ENCODE data around the gene DXO.

DXO gene

GRCh38 chr6:31971279-31971992, 502 bp downstream of the DXO start:
- peak overlapping the region; percentile 96 for H3K4me3 ChIP-seq (ENCODE audit: low read depth, low read length)
- no peak for TF ChIP-seq CTCF (IDR thresholded peaks at IDR 0.05; ENCODE audit: low read depth, low read length, missing control alignments)
- DNase-seq (ENCODE audit: low read depth): no peak

DNA sequence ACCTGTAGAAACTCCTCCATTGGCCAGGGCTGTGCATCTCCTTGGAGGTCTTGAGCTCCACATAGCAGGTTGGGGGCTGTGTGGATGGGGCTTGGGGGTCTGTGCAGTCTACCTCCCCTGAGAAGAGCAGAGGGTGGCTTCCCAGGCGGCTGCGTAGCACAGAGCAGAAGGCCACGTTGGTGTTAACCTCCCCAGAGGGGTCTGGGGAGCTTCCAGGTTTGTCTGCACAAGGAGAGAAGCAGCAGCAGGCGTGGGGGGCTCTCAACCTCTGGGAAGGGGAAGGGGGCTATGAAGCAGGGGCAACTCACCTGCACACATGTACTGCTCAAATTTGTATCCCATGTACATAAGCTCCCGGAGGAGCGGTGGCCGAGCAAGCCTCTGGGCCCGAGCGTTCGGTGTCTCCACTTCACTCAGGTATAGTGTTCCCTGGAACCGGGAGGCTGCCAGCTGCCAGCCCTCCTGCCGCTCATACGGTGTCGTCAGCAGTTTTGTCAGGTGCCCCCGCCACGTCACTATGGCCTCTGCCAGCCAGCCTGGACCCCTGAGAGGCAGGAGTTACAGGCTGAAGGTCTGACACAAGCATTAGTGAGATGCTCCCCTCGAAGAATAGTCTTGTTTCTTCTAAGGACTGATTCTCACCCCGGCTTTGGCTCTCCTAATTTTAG, 1.2 kb downstream of the DXO start:
- H3K4me3 ChIP-seq (ENCODE audit: low read depth, low read length): peak overlapping the region; percentile 96
- DNase-seq (ENCODE audit: low read depth): no peak
- no peak for TF ChIP-seq CTCF (IDR thresholded peaks at IDR 0.05; ENCODE audit: low read depth, low read length, missing control alignments)

DNA sequence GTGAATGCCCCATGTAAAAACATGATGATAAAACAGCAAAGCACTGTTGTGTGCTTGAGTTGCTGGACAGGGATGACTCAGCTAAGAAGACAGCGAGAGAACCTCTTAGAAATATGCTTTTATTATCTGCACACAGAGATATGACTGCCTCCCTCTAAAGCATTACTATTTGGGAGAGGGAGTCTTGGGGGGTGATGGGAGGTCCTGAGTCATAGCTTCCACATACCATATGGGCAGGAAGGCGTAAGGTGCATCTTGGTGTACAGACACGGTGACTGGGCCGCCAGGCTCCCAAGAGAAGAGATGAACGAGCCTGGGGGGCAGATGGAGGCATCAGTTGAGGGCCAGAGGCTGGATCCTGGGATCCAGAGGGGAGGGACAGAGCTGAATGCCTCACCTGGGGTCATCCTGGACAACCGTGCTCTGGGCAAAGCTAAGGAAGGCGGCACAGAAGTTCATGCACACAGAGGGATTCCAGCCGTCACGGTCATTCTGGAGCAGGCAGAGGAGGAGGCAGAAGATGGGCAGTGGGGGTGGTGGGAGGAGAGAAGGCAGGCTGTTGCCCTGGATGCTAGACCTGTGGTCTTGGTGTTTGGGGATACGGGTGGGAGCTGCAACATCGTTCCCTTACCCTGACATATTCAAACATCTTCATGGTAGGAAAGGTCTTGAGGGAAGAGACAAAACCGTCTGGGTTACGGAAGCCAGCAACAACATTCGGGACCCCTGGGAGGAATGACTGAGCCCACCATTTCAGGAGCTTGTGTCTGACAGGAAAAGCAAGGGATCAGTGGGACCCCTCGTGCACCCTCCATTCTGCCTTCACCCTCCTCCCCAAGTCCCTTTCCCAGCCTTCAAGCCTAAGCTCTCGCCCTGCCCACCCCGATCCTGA, 2.0 kb downstream of the DXO start:
- TF ChIP-seq CTCF (IDR thresholded peaks at IDR 0.05; ENCODE audit: low read depth, low read length, missing control alignments): no peak
- H3K4me3 ChIP-seq (ENCODE audit: low read depth, low read length): no peak overlapping the region
- DNase-seq (ENCODE audit: low read depth): no peak

DNA sequence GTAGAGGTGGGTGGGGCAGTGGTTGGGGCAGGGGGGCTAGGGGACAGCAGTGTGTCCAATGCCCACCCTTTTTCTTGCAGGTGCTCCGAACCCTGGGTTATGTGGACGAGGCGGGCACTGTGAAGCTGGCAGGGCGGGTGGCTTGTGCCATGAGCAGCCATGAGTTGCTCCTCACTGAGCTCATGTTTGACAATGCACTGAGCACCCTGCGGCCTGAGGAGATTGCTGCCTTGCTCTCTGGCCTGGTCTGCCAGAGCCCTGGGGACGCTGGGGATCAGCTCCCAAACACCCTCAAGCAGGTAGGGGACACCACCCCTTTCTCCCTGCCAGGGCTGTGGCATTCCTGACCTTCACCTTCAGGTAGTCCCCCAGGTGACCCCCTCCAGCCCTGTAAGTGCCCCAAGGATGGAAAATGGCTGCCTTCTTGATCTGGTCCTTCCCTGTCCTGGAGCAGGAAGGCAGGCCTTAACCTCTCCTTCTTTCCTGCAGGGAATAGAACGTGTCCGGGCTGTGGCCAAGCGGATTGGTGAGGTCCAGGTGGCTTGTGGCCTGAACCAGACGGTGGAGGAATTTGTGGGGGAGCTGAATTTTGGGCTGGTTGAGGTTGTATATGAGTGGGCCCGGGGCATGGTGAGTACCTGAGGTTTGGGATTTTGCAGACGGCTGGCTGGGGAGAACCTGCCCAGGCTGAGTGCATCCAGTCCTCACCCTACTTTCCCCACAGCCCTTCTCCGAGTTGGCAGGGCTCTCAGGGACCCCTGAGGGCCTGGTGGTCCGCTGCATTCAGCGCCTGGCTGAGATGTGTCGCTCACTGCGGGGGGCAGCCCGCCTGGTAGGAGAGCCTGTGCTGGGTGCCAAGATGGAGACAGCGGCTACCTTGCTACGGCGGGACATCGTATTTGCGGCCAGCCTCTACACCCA, 2.9 kb downstream of the DXO start:
- TF ChIP-seq CTCF (IDR thresholded peaks at IDR 0.05; ENCODE audit: low read depth, low read length, missing control alignments): no peak
- no peak for DNase-seq (ENCODE audit: low read depth)

GRCh38 chr6:31968326-31968725, 3.6 kb downstream of the DXO start:
- no peak for TF ChIP-seq CTCF (IDR thresholded peaks at IDR 0.05; ENCODE audit: low read depth, low read length, missing control alignments)
- H3K4me3 ChIP-seq (ENCODE audit: low read depth, low read length): no peak overlapping the region
- no peak for DNase-seq (ENCODE audit: low read depth)

More for the DNA sequence above, 2.9 kb downstream of the DXO start:
- no peak overlapping the region for H3K4me3 ChIP-seq (ENCODE audit: low read depth, low read length)

DNA sequence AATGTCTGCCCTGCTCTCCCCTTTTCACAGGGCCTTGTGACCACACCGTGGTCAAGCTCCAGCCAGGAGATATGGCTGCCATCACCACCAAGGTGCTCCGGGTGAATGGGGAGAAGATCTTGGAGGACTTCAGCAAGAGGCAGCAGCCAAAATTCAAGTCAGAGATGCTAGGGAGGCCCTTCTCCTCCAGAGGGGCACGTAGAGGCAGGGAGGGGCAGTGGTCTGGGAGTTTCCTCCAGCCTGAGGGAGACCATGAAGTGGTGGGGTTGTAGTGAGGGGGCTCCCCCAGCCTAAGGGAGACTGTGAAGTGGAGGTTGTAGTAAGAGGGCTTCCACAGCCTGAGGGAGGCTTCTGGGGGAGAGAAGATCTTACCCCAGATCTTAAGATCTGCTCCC, 4.0 kb downstream of the DXO start:
- no peak overlapping the region for H3K4me3 ChIP-seq (ENCODE audit: low read depth, low read length)
- no peak for DNase-seq (ENCODE audit: low read depth)
- no peak for TF ChIP-seq CTCF (IDR thresholded peaks at IDR 0.05; ENCODE audit: low read depth, low read length, missing control alignments)

All from GM12864 (cell line).